GM18909 (cell line): ENCODE measurements around the gene CDC26.
"Not testable (repeated sequence)": the region's sequence is repeated elsewhere in the genome, so short reads cannot be mapped to it uniquely, and the experiment has no call there.

ENCODE experiments used
- ATAC-seq: cut with Tn5 transposase; IDR thresholded peaks from one replicate; pipeline ENCODE4 v1.9.1; 2021; ENCODE audit warnings: mild to moderate bottlenecking; ENCODE audit not compliant: unreplicated experiment, poor library complexity

CDC26 gene

GRCh38 chr9:113244556-113244955 is 30.8 kb downstream of the CDC26 start:
- ATAC-seq, result no peak

DNA sequence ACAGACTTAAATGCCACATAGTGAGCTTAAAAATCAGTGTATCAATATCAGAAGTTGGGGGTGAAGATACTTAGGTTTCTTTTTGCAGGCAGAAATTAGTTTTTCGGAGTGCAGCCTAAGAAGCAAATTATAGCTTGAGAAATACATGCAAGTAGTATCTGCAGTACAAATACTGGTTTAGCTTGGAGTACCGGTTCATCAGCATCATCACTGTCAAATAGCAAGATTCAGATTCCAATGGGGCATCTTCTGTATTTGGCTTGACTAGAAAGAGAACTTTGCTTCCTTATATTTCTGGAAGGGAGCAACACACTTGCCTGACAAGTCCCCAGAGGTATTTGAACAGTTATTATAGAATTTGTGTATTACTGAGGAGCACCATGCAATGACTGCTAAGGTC is 34.2 kb downstream of the CDC26 start:
- no peak for ATAC-seq

DNA sequence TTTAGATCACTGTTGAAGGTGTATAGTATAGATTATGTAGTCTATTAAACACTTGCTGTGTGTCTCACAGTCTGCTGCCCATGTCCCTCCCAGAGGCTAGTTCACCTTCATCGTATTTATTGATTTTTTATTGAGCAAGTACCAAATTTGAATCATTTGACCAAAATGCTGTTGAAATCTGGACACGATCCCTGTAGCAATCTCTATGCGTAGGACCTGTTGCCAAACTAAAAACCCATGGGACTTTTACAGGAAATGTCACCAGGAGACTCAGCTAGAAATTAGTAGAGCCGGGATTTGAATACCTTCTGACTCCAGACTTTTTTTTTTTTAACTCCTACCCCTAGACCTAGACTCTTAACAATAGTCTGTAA is 36.5 kb downstream of the CDC26 start:
- no peak for ATAC-seq

DNA sequence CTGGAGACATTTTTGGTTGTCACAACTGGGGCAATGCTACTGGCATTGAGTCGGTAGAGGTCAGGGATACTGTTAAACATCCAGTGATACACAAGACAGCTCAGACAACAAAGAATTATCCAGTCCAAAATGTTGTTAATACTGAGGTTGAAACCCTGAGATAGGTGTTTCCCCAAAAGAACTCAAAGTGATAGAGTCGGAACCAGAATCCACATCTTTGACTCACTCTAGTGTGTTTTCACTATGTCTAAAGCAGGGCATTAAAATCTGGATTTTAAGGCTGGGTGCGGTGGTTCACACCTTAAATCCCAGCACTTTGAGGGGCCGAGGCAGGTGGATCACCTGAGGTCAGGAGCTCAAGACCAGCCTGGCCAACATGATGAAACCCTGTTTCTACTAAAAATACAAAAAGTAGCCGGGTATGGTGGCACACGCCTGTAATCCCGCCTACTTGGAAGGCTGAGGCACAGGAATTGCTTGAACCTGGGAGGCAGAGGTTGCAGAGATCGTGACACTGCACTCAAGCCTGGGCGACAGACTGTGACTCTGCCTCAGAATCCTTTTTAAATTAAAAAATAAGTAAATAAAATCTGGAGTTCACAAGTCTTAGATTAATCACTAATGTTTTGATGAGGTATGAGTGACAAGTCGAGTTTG is 37.0 kb downstream of the CDC26 start:
- ATAC-seq, result no peak

- no peak for ATAC-seq
Measured at GRCh38 chr9:113237026-113237425, 38.3 kb downstream of the CDC26 start.

DNA sequence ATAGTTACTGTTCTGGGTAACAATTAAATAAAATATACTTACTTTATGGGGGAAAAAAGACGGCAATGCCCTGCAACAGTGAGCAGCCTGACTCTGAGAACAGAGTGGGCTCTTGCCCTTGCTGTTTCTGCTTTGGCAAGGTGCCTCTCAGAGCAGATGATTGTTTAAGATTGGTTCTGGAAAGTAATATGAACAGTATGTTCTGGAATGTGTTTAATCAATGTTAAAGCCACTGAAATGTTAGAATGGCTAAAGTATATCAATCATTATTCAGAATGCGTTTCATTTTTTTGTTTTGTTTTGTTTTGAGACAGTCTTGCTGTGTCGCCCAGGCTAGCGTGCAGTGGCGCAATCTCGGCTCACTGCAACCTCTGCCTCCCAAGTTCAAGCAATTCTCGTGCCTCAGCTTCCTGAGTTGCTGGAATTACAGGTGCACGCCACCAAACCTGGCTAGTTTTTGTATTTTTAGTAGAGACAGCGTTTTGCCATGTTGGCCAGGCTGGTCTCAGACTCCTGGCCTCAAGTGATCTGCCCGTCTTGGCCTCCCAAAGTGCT is 39.6 kb downstream of the CDC26 start:
- not testable (repeated sequence) for ATAC-seq

- no peak for ATAC-seq
Measured at GRCh38 chr9:113231701-113232100, 43.7 kb downstream of the CDC26 start.

GRCh38 chr9:113228130-113228665 is 47.2 kb downstream of the CDC26 start:
- no peak for ATAC-seq

DNA sequence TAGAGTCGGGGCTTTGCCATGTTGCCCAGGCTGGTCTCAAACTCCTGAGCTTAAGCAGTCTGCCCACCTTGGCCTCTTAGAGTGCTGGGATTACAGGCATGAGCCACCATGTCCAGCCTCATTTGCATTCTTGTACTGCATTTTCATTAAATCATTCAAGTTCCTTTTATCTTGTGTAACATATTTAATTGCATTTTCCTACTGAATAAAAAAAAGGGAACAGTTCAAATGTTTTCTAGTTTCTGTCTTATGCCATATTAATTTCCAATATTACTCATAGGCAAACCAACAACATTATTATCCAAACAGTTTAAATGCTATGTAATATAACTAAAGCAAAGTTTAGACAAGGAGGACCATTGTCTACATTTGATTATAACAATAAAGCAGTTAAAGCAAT is 47.9 kb downstream of the CDC26 start:
- ATAC-seq, result no peak

- no peak for ATAC-seq
Measured at GRCh38 chr9:113223963-113224362, 51.4 kb downstream of the CDC26 start.

- ATAC-seq, result no peak
Measured at GRCh38 chr9:113222482-113222841, 52.9 kb downstream of the CDC26 start.

DNA sequence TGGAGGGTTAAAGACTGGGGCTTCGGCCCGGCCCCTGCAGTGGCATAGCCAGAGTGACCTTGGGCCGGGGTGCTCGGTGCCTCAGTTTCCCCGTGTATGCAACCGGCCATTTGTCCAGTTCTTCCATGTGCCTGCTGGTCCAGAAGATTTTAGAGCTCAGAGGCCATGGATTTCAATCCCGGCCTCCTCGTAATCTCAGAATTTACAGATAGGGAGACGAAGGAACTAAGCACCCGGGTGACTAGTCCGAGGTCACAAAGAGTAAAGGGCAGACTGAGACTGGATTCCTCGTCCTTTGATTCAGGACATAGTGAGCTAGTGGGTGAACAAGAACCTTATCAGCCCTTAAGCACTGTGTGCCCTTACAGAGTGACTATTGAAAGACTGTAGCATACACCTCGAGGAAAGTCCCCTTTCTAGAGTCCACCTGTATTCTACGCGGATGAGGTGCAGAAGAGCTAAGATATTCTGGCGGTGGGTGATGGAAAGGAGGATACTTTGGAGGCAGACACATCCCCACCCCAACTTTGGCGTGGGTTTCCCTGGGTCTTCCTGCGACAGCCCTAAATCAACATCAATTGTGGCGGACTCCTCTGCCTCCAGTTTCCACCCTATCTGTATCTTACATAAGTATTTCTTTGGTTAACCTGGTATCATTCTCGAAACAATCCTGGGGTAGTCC is 53.4 kb downstream of the CDC26 start:
- ATAC-seq, result no peak

DNA sequence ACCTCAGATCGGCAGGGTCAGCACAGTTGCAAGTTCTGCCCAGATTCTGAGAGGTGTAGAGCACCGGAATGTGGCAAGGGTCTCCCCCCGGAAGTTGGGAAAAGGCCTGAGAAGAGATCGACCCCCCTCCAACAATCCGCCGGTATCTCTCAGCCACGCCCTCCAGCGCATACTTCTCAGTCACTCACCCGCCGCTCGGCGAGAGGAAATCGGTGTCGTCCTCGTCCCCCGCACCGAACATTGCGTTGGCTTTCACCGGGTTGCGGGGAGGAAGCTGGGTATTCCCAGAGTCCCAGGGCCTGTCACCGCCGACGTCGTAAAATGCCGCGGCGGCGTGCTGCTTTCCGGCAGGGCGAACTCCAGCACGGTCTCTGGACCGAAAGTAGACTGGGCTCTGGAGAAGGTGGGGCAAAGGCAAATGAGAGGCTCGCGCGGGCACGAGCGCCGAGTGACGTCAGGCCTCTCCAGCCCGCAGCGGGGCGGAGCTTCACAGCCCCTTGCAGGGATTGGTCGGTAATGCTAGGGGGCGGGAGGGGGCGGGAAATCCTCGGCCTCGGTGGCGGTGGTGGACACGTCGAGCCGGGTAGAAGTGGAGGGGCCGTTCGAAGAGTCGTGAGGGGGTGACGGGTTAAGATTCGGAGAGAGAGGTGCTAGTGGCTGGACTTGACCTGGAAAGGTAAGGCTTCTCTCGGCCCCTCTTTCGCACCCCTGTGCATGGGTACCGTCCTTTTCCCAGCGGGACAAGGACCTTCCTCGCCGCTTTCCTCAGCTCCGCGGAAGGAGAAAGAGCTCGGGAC is 54.2 kb downstream of the CDC26 start, which contains the start of the genes FKBP15 and SLC31A1:
Gene FKBP15, minus strand, starts transcription at position 275 of the 797 bp plus-strand sequence. Its CDS starts 34 bp downstream, at position 241.
Gene SLC31A1, plus strand, starts transcription at position 542 of the 797 bp plus-strand sequence. CDS start 34,605 bp downstream, outside the sequence.
- peak; percentile 89 for ATAC-seq

DNA sequence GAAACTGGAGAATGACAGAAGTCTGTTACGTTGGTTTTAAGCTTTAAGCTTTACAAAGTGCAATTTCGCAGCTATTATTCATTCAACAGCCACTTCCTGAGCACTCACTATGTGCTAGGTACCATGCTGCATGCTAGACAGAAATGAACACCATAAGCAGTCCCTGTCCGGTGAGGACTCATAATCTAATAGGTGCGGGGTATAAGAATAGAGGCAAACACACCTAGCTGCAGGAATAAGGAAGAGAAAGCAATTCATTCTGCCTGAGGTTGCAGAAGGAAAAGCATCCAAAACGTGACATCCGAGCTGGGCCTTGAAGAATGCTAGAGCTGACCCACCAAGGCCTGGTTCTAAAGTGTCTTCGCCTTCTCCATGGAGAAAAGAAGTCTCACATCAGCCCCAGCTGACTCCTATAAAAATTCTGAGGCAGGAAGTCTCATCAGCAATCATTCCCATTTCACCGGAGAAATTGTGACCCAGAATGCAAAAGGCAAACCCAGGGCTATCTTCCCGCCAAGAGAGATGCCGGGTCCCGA is 54.8 kb downstream of the CDC26 start:
- ATAC-seq, result no peak

DNA sequence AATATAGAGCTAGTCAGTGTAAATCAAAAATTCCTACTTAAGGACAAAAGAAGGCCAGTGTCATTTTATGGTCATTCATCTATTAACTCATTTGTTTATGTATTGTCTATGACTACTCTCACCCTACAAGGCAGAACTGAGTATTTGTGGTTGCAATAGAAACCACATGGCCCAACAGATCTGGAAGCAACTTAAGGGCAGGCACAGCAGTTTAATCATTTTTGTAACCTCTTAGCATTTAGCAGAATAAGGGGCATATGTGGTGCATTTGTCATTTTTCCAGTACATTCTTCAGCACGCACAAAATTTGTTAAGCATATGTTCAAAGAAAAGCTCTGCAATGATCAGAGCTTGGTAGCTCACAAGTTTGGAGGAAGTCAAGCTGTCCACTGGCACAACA is 55.4 kb downstream of the CDC26 start:
- peak; percentile 62 for ATAC-seq

DNA sequence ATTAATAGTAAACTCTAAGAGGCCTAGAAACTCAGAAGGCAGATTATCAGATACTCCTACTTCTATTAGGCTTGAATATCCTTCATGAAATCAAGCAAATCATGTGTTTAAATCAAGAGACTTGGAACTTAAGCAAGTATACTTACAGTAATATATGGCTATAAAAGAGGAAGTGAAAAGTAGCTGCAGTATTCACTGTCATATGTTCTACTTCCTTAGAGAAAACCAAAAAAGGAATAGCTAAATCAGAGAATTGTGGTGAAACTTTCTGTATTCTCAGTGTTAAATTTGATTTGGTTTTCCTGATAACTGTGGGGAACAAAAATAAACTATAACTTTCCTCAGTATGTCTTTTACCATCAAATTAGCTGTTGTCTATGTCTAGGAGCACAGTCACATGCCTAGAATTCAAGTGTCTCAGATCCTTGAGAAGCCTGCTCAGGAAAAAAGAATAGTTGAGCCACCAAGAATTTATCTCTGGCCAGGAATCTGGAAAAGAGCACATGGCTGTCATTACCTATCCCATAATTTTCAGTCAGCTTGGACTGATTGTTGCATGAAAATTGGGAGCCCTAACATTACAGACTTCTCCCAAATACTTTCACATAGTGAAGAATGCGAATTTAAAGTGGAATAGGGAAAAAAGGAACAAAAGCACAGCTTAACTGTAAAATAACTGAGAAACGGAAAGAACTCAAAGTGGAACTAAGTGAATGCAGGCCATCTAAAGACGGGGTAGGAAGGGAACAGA is 56.0 kb downstream of the CDC26 start:
- peak; percentile 38 for ATAC-seq
